H4 (cell line): ENCODE measurements around the gene ACSM3. TPM values are rescaled to one million over a fixed set of nuclear protein-coding genes. Genes with fewer than 3 reads are reported as not detected.
"Not testable (repeated sequence)": the region's sequence is repeated elsewhere in the genome, so short reads cannot be mapped to it uniquely, and the experiment has no call there.

Experiments
- DNase-seq: peaks from one replicate; pipeline ENCODE4 v3.0.0-alpha.2; 2015; ENCODE audit warnings: low spot score
- total RNA-seq: library from RNA; depleted of rRNA; stranded (reverse); fragments of >200 nt; shearing (Covaris generic); gene quantifications from 2 replicates; pipeline ENCODE4 v1.2.3, GENCODE V29; 2014

ACSM3 gene
- total RNA-seq, 1 experiment from 2014 or later, result 3.5 TPM

GRCh38 chr16:20755238-20755637, 8.6 kb upstream of the ACSM3 start:
- DNase-seq, result no peak

- not testable (repeated sequence) for DNase-seq
Measured at GRCh38 chr16:20755799-20756198, 8.0 kb upstream of the ACSM3 start.

DNA sequence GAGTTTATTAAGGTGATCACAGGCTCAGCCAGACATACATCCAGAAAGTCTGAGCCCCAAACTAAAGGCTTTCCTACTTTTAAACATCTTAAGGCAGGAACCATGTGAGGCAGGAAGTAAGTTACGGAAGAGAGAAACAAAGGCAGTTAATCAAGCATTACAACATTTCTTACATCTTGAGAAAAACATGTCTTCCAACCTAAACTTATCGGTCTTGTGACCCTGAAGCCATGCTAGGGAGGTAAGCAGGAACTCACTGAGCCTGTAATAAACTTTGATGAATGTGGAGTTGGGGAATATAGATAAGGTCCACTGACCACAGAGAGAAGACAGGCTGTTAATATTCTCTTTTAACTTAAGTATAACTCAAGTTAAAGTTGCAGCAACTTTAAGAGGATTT, 3.5 kb upstream of the ACSM3 start:
- DNase-seq, result no peak

DNA sequence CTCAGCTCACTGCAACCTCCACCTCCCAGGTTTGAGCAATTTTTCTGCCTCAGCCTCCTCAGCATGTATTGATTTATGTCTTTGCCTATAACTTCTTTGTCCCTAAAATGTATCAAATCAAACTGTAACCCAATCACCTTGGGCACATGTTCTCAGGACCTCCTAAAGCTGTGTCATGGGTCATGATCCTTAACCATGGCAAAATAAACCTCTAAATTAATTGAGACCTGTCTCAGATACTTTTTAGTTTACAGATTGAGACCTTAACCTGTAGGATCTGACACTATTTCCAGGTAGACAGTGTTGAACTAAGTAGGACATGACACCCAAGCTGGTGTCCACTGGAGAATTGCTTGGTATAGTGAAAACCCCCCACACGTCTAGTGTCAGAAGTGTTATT, 2.6 kb upstream of the ACSM3 start:
- DNase-seq, result no peak

GRCh38 chr16:20762404-20763123, 1.2 kb upstream of the ACSM3 start:
- no peak for DNase-seq

DNA sequence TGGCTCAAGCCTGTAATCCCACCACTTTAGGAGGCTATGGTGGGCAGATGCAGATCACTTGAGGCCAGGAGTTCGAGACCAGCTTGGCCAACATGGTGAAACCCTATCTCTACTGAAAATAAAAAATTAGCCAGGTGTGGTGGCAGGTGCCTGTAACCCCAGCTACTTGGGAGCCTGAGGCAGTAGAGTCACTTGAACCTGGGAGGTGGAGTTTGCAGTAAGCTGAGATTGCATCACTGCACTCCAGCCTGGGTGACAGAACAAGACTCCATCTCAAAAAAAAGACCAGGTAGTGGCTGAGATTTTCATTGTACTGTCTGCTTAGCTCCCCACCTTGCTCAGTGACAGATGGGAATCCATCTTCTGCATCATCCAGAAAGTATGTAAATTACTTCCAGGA, 634 bp downstream of the ACSM3 start:
- not testable (repeated sequence) for DNase-seq

DNA sequence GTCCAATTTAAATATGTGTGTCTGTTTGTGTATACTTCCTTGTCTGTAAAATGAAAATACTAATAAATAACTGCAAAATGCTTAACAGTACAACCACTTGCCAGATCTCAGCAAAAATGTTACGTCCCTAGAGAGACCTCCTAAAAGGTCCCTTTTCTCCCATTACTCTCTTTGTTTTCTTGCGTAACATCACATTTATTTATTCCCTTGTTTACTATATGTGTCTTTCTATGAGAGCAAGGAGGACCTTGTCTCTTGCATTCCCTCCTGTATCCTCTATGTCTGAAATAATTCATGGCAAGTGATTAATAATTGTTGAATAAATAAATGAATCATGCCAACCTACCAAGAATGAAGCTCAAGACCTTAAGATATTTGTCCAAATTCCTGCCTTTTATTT, 1.9 kb downstream of the ACSM3 start:
- no peak for DNase-seq

GRCh38 chr16:20766294-20766693, 2.5 kb downstream of the ACSM3 start:
- DNase-seq, result no peak

GRCh38 chr16:20767577-20767976, 3.8 kb downstream of the ACSM3 start:
- no peak for DNase-seq

DNA sequence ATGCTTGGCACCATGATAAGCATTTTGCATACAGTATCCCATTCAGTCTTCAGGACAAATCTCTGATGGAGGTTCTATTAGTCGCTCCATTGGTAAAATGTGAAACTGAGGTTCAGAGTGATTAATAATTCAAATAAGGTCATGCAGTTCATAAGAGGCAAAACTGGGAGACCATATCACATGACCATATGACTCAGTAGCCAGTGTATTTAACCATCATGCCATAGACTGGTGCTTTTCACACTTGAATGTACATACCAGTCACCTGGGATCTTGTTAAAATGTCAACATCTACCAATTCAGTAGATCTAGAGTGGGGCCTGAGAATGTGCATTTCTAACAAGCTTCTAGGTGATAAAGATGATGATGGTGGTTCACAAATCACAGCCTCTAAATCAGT, 4.3 kb downstream of the ACSM3 start:
- no peak for DNase-seq

DNA sequence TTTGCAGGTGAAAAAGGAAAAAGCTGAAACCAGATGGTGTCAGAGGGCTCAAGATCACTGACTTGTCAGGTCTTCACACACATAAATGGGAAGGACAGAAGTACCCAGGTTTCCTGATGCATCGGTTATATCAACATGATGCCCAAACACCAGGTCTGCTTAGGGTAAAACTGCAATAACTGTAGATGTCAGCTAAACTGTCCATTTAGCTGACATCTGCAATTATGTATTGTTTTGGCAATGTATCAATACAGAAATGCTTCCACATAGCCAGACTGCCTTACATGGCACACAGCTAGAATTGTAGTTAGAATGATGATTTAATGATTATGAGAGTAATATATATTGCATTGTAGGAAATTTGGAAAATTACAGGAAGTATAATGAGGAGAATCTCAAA, 5.0 kb downstream of the ACSM3 start:
- DNase-seq, result no peak

DNA sequence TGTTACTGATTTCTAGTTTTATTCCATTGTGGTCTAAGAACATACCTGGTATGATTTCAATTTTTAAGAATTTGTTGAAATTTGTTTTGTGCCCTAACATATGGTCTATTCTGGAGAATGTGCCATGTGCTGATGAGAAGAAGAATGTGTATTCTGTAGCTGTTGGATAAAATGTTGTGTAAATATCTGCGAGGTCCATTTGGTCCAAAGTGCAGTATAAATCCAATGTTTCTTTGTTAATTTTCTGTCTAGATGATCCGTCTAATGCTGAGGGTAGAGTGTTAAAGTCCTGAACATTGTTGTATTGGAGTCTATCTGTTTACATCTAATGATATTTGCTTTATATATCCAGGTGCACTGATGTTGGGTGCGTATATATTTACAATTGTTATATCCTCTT, 9.9 kb downstream of the ACSM3 start:
- no peak for DNase-seq

- DNase-seq, result peak; percentile 75
Measured at GRCh38 chr16:20774703-20775362, 11.0 kb downstream of the ACSM3 start.

GRCh38 chr16:20781697-20782096, 17.9 kb downstream of the ACSM3 start:
- DNase-seq, result no peak

GRCh38 chr16:20782470-20782869, 18.7 kb downstream of the ACSM3 start:
- DNase-seq, result no peak

GRCh38 chr16:20784204-20784603, 20.4 kb downstream of the ACSM3 start:
- no peak for DNase-seq

DNA sequence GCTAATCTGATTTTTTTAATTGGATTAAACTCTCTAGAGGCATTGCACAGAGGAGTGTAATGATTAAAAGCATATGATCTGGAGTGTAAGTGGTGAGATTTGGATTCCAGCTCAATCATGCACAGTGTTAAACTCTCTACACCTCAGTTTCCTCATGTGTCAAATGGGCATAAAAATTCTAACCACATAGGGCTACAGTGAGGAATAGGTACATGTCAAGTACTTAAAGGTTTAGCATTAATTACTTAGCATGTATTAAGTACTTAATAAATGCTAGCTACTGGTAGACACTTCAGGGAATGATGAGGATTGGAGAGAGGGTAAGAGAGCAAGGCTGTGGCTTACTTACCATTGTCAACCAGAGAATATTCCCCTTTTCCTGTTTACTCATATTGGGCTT, 25.3 kb downstream of the ACSM3 start:
- DNase-seq, result no peak

- no peak for DNase-seq
Measured at GRCh38 chr16:20791923-20792612, 28.3 kb downstream of the ACSM3 start.

DNA sequence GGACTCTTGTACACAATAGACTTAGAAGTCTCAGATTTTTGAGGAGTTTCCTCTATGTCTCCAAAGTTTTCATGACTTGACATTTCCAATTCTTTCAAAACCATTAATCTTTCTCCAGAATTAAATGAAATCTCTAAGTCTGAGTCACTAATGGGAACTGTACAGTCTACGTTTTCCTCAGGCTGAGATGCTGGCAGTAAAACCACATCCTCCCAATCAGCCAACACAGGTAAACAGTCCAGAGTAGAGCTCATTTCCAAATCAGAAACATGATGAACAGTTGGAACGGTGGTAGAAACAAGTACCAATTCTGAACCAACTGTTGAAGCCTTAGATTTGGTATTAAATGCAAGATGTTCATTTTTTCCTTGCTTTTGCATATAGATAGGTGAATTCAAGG, 34.5 kb downstream of the ACSM3 start:
- DNase-seq, result no peak

GRCh38 chr16:20799599-20799998, 35.8 kb downstream of the ACSM3 start:
- peak; percentile 24 for DNase-seq

- DNase-seq, result no peak
Measured at GRCh38 chr16:20801278-20801677, 37.5 kb downstream of the ACSM3 start.

- DNase-seq, result no peak
Measured at GRCh38 chr16:20803192-20803560, 39.4 kb downstream of the ACSM3 start.

DNA sequence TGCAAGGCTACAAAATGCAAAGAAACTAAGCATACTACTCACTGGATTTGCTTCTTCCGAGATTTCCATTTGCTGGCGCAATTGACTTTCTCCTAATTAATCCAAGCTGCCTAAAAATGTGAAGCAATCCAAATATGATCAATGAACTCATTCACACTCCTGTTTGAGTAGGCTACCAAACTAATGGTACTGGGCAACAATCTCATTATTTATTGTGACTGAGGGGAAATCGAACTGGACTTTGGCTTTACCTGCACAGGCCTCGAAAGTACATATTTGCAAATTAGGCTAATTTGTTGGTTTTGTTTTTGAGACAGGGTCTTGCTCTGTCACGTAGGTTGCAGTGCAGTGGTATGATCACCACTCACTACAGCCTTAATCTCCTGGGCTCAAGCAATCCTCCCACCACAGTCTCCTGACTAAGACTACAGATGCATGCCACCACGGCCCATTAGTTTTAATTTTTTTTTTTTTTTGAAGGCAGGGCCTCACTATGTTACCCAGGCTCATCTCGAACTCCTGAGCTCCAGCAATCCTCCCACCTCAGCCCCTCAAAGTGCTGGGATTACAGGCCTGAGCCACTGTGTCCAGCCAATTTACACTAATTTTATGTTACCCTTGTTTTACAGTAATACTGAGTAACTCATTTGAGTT, 39.9 kb downstream of the ACSM3 start:
- DNase-seq, result no peak
